ENCODE measurements around the gene USP32. TPM values are rescaled to one million over a fixed set of nuclear protein-coding genes. Genes with fewer than 3 reads are reported as not detected.
"Not testable (repeated sequence)": the region's sequence is repeated elsewhere in the genome, so short reads cannot be mapped to it uniquely, and the experiment has no call there.

USP32 gene
- total RNA-seq, 1 experiment from 2014 or later = 103 TPM

DNA sequence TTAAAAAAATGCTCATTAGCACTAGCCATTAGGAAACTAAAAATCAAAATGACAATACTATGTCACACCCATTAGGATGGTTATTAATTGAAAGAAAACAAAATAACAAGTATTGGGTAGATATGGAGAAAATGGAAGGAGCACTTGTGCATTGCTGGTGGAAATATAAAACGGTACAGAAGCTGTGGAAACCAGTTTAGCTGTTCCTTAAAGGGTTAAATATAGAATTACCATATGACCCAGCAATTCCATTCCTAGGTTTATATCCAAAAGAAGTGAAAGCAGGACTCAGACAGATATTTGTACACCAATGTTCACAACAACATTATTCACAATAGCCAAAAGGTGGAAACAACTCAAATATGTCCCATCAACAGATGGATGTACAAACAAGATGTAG is 13.7 kb downstream of the USP32 start:
- CTCF ChIA-PET; POLR2A ChIA-PET; H3K27ac Mint-ChIP-seq; H3K4me3 Mint-ChIP-seq; ATAC-seq; DNase-seq (ENCODE audit: low spot score); H3K27me3 Mint-ChIP-seq (ENCODE audit: low read depth); H3K9me3 Mint-ChIP-seq: not testable (repeated sequence)
- peaks cover 22% of the 10 kb centered on the region for H3K4me1 Mint-ChIP-seq
- H3K36me3 Mint-ChIP-seq = peaks cover 13% of the 10 kb centered on the region

DNA sequence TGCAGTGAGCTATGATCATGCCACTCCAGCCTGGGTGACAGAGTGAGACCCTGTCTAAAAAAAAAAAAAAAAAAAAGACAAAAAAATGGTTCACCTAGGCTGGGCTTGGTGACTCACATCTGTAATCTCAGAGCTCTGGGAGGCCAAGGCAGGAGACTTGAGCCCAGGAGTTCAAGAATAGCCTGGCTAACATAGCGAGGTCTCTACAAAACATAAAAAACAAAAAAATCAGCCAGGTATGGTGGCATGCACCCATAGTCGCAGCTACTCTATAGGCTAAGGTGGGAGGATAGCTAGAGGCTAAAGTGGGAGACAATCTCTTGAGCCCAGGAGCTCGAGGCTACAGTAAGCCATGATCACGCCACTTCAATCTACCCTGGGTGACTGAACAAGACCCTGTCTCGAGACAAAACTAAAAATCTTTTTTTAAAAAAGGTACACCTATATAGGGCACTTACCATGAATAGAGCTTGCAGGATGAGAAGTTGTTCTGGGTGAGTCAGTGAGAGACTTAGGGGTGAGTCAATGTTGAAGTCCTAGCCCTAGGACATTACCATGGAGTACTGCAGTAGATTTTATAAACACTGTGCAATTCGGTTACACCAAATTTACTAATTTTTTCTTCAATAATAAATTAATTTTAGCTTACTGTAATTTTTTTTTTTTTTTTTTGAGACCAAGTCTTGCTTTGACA is 19.0 kb downstream of the USP32 start:
- POLR2A ChIA-PET = interaction anchor here (0.6 to 1.0 kb wide), 4 partner anchors 10 to 1681 kb away, joined by 3 to 5 read pairs (median 4); partner anchors contain the start of gene TEX14
- Mint-ChIP-seq H3K9me3 (no peaks in the 10 kb centered on the region), H3K27ac (peak overlapping the region; percentile 79; the same call in 1 of the 2 replicates), H3K27me3 (ENCODE audit: low read depth) (no peaks in the 10 kb centered on the region), H3K36me3 (peaks cover 9% of the 10 kb centered on the region), H3K4me1 (peaks cover 24% of the 10 kb centered on the region), H3K4me3 (no peak overlapping the region)
- TF ChIP-seq, protein P1, sequence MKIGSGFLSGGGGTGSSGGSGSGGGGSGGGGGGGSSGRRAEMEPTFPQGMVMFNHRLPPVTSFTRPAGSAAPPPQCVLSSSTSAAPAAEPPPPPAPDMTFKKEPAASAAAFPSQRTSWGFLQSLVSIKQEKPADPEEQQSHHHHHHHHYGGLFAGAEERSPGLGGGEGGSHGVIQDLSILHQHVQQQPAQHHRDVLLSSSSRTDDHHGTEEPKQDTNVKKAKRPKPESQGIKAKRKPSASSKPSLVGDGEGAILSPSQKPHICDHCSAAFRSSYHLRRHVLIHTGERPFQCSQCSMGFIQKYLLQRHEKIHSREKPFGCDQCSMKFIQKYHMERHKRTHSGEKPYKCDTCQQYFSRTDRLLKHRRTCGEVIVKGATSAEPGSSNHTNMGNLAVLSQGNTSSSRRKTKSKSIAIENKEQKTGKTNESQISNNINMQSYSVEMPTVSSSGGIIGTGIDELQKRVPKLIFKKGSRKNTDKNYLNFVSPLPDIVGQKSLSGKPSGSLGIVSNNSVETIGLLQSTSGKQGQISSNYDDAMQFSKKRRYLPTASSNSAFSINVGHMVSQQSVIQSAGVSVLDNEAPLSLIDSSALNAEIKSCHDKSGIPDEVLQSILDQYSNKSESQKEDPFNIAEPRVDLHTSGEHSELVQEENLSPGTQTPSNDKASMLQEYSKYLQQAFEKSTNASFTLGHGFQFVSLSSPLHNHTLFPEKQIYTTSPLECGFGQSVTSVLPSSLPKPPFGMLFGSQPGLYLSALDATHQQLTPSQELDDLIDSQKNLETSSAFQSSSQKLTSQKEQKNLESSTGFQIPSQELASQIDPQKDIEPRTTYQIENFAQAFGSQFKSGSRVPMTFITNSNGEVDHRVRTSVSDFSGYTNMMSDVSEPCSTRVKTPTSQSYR (CRISPR knock-in tag; IDR thresholded peaks at IDR 0.05) = no peak
- no peak for TF ChIP-seq JAZF1 (CRISPR knock-in tag; IDR thresholded peaks at IDR 0.05)
- TF ChIP-seq, protein P2, sequence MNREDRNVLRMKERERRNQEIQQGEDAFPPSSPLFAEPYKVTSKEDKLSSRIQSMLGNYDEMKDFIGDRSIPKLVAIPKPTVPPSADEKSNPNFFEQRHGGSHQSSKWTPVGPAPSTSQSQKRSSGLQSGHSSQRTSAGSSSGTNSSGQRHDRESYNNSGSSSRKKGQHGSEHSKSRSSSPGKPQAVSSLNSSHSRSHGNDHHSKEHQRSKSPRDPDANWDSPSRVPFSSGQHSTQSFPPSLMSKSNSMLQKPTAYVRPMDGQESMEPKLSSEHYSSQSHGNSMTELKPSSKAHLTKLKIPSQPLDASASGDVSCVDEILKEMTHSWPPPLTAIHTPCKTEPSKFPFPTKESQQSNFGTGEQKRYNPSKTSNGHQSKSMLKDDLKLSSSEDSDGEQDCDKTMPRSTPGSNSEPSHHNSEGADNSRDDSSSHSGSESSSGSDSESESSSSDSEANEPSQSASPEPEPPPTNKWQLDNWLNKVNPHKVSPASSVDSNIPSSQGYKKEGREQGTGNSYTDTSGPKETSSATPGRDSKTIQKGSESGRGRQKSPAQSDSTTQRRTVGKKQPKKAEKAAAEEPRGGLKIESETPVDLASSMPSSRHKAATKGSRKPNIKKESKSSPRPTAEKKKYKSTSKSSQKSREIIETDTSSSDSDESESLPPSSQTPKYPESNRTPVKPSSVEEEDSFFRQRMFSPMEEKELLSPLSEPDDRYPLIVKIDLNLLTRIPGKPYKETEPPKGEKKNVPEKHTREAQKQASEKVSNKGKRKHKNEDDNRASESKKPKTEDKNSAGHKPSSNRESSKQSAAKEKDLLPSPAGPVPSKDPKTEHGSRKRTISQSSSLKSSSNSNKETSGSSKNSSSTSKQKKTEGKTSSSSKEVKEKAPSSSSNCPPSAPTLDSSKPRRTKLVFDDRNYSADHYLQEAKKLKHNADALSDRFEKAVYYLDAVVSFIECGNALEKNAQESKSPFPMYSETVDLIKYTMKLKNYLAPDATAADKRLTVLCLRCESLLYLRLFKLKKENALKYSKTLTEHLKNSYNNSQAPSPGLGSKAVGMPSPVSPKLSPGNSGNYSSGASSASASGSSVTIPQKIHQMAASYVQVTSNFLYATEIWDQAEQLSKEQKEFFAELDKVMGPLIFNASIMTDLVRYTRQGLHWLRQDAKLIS (CRISPR knock-in tag; IDR thresholded peaks at IDR 0.05; ENCODE audit: borderline replicate concordance) = no peak
- TF ChIP-seq ESRRA (CRISPR knock-in tag; IDR thresholded peaks at IDR 0.05; ENCODE audit: borderline replicate concordance) = no peak
- no peak for TF ChIP-seq ZNF423 (CRISPR knock-in tag; IDR thresholded peaks at IDR 0.05)
- TF ChIP-seq HMGA2 (CRISPR knock-in tag; IDR thresholded peaks at IDR 0.05) = no peak
- TF ChIP-seq, protein P3, sequence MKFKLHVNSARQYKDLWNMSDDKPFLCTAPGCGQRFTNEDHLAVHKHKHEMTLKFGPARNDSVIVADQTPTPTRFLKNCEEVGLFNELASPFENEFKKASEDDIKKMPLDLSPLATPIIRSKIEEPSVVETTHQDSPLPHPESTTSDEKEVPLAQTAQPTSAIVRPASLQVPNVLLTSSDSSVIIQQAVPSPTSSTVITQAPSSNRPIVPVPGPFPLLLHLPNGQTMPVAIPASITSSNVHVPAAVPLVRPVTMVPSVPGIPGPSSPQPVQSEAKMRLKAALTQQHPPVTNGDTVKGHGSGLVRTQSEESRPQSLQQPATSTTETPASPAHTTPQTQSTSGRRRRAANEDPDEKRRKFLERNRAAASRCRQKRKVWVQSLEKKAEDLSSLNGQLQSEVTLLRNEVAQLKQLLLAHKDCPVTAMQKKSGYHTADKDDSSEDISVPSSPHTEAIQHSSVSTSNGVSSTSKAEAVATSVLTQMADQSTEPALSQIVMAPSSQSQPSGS (CRISPR knock-in tag; IDR thresholded peaks at IDR 0.05; ENCODE audit: borderline replicate concordance, low read depth) = no peak
- TF ChIP-seq, protein P4, sequence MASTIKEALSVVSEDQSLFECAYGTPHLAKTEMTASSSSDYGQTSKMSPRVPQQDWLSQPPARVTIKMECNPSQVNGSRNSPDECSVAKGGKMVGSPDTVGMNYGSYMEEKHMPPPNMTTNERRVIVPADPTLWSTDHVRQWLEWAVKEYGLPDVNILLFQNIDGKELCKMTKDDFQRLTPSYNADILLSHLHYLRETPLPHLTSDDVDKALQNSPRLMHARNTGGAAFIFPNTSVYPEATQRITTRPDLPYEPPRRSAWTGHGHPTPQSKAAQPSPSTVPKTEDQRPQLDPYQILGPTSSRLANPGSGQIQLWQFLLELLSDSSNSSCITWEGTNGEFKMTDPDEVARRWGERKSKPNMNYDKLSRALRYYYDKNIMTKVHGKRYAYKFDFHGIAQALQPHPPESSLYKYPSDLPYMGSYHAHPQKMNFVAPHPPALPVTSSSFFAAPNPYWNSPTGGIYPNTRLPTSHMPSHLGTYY (CRISPR knock-in tag; IDR thresholded peaks at IDR 0.05) = no peak
- TF ChIP-seq MXD4 (CRISPR knock-in tag; IDR thresholded peaks at IDR 0.05; ENCODE audit: borderline replicate concordance) = no peak
- TF ChIP-seq KAT7 (CRISPR knock-in tag; IDR thresholded peaks at IDR 0.05; ENCODE audit: borderline replicate concordance) = no peak
- TF ChIP-seq GRHL2 (CRISPR knock-in tag; IDR thresholded peaks at IDR 0.05; ENCODE audit: insufficient replicate concordance, severe bottlenecking) = no peak
- TF ChIP-seq, protein P5, sequence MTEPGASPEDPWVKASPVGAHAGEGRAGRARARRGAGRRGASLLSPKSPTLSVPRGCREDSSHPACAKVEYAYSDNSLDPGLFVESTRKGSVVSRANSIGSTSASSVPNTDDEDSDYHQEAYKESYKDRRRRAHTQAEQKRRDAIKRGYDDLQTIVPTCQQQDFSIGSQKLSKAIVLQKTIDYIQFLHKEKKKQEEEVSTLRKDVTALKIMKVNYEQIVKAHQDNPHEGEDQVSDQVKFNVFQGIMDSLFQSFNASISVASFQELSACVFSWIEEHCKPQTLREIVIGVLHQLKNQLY (CRISPR knock-in tag; IDR thresholded peaks at IDR 0.05) = no peak
- TF ChIP-seq, protein P6, sequence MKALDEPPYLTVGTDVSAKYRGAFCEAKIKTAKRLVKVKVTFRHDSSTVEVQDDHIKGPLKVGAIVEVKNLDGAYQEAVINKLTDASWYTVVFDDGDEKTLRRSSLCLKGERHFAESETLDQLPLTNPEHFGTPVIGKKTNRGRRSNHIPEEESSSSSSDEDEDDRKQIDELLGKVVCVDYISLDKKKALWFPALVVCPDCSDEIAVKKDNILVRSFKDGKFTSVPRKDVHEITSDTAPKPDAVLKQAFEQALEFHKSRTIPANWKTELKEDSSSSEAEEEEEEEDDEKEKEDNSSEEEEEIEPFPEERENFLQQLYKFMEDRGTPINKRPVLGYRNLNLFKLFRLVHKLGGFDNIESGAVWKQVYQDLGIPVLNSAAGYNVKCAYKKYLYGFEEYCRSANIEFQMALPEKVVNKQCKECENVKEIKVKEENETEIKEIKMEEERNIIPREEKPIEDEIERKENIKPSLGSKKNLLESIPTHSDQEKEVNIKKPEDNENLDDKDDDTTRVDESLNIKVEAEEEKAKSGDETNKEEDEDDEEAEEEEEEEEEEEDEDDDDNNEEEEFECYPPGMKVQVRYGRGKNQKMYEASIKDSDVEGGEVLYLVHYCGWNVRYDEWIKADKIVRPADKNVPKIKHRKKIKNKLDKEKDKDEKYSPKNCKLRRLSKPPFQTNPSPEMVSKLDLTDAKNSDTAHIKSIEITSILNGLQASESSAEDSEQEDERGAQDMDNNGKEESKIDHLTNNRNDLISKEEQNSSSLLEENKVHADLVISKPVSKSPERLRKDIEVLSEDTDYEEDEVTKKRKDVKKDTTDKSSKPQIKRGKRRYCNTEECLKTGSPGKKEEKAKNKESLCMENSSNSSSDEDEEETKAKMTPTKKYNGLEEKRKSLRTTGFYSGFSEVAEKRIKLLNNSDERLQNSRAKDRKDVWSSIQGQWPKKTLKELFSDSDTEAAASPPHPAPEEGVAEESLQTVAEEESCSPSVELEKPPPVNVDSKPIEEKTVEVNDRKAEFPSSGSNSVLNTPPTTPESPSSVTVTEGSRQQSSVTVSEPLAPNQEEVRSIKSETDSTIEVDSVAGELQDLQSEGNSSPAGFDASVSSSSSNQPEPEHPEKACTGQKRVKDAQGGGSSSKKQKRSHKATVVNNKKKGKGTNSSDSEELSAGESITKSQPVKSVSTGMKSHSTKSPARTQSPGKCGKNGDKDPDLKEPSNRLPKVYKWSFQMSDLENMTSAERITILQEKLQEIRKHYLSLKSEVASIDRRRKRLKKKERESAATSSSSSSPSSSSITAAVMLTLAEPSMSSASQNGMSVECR (CRISPR knock-in tag; IDR thresholded peaks at IDR 0.05; ENCODE audit: borderline replicate concordance) = no peak
- CTCF ChIA-PET = no interaction called here
- DNase-seq (ENCODE audit: low spot score) (no peak), ATAC-seq (peak; percentile 48)

Measured in WTC11 (cell line).